ENCODE measurements around the gene SUPT20H. TPM values are rescaled to one million over a fixed set of nuclear protein-coding genes. Genes with fewer than 3 reads are reported as not detected.

The SUPT20H gene
- polyA plus RNA-seq, 3 donors: 24.7 to 39.8 (median 35.5) TPM

DNA sequence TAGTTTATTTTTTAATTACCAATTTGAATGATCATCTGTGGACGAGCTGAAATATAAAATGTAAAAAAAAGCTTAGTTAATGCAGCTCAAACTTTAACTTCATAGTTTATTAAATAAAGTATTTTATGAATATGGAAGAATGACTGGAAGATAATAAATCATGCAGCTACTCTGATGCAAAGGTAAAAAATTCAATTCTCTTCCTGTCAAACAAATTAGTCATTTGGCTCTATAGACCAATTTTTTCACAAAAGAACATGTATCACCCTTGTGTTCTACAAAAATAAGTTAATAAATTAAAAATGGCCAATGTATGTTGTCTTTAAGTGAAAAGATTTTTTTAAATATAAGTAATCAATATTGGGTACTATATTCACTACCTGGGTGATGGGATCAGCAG, 32.7 kb downstream of the SUPT20H start:
- Histone ChIP-seq H3K9ac (ENCODE audit: insufficient read depth, low read length, poor library complexity, severe bottlenecking) (no peak overlapping the region), H3K4me2 (replicated peaks; ENCODE audit: extremely low read depth, low read length, poor library complexity, severe bottlenecking) (no peak overlapping the region), H3K36me3 (replicated peaks in 1 of 2; ENCODE audit: control insufficient read depth in 1 of 2, insufficient read depth in 2 of 2, low read length in 2 of 2) (peaks cover 96 to 99% of the 10 kb centered on the region in 2 donors), H3K79me2 (ENCODE audit: insufficient read depth, low read length) (no peaks in the 10 kb centered on the region), H4K20me1 (ENCODE audit: insufficient read depth, low read length) (no peaks in the 10 kb centered on the region), H3K4me3 (replicated peaks in 1 of 3; ENCODE audit: low read depth in 2 of 3, low read length in 3 of 3) (no peak overlapping the region), H3K9me3 (replicated peaks in 1 of 2; ENCODE audit: control insufficient read depth in 1 of 2, insufficient read depth in 1 of 2, low read length in 2 of 2) (no peaks in the 10 kb centered on the region), H3K27me3 (ENCODE audit: control insufficient read depth in 2 of 2, insufficient read depth in 2 of 2, low read length in 2 of 2) (no peaks in the 10 kb centered on the region), H3K27ac (ENCODE audit: low read depth in 1 of 2, low read length in 2 of 2) (no peak overlapping the region), H2AFZ (ENCODE audit: insufficient read depth, low read depth, low read length, poor library complexity, severe bottlenecking) (no peak overlapping the region), H3K4me1 (ENCODE audit: control insufficient read depth in 1 of 2, insufficient read depth in 2 of 2, low read length in 2 of 2) (no peaks in the 10 kb centered on the region)
- no peak overlapping the region for H3K4me3 Mint-ChIP-seq
- WGBS (ENCODE audit: insufficient coverage): no CpG with 5 or more reads among the region's 1 CpG
- intact Hi-C loops (cut with micrococcal nuclease): no loop called here
- no peak overlapping the region for H3K27ac Mint-ChIP-seq
- no peak for DNase-seq
- TF ChIP-seq CTCF (IDR thresholded peaks at IDR 0.05): no peak
- H3K4me1 Mint-ChIP-seq: no peaks in the 10 kb centered on the region
- no peaks in the 10 kb centered on the region for H3K27me3 Mint-ChIP-seq (ENCODE audit: low read depth in 3 of 3)
- peaks cover 66 to 80% of the 10 kb centered on the region in 2 donors for H3K36me3 Mint-ChIP-seq
- H3K9me3 Mint-ChIP-seq: no peaks in the 10 kb centered on the region

GRCh38 chr13:37023871-37024270, 35.6 kb downstream of the SUPT20H start:
- Mint-ChIP-seq H3K9me3 (no peaks in the 10 kb centered on the region), H3K4me3 (no peak overlapping the region), H3K27me3 (ENCODE audit: low read depth in 3 of 3) (no peaks in the 10 kb centered on the region), H3K4me1 (no peaks in the 10 kb centered on the region), H3K27ac (peak overlapping the region in 1 of 7 donors; percentile 15), H3K36me3 (peaks cover 65 to 79% of the 10 kb centered on the region in 2 donors)
- WGBS (ENCODE audit: insufficient coverage): no CpG with 5 or more reads among the region's 1 CpG
- intact Hi-C loops (cut with micrococcal nuclease): no loop called here
- no peak overlapping the region for H3K9ac ChIP-seq (ENCODE audit: insufficient read depth, low read length, poor library complexity, severe bottlenecking)
- no peak overlapping the region for H2AFZ ChIP-seq (ENCODE audit: insufficient read depth, low read depth, low read length, poor library complexity, severe bottlenecking)
- no peak for TF ChIP-seq CTCF (IDR thresholded peaks at IDR 0.05)
- H3K79me2 ChIP-seq (ENCODE audit: insufficient read depth, low read length): no peaks in the 10 kb centered on the region
- DNase-seq: no peak
- H3K27ac ChIP-seq (ENCODE audit: low read depth in 1 of 2, low read length in 2 of 2): no peak overlapping the region
- no peaks in the 10 kb centered on the region for H4K20me1 ChIP-seq (ENCODE audit: insufficient read depth, low read length)
- H3K4me3 ChIP-seq (replicated peaks in 1 of 3; ENCODE audit: low read depth in 2 of 3, low read length in 3 of 3): no peak overlapping the region
- no peaks in the 10 kb centered on the region for H3K27me3 ChIP-seq (ENCODE audit: control insufficient read depth in 2 of 2, insufficient read depth in 2 of 2, low read length in 2 of 2)
- no peaks in the 10 kb centered on the region for H3K4me1 ChIP-seq (ENCODE audit: control insufficient read depth in 1 of 2, insufficient read depth in 2 of 2, low read length in 2 of 2)
- H3K36me3 ChIP-seq (replicated peaks in 1 of 2; ENCODE audit: control insufficient read depth in 1 of 2, insufficient read depth in 2 of 2, low read length in 2 of 2): peaks cover 99 to 100% of the 10 kb centered on the region in 2 donors
- H3K4me2 ChIP-seq (replicated peaks; ENCODE audit: extremely low read depth, low read length, poor library complexity, severe bottlenecking): no peak overlapping the region
- H3K9me3 ChIP-seq (replicated peaks in 1 of 2; ENCODE audit: control insufficient read depth in 1 of 2, insufficient read depth in 1 of 2, low read length in 2 of 2): no peaks in the 10 kb centered on the region
